Stomach (tissue), 4 donors: ENCODE results near the gene GULP1.

Experiments used
- POLR2A ChIP-seq, 4 donors: fragments of 450-650 bp; IDR thresholded peaks; one replicate each; pipeline ENCODE4 v1.6.1; 2016; ENCODE audit warnings: antibody characterized with exemption in 4 of 4, control low read depth in 2 of 4, mild to moderate bottlenecking in 1 of 4, moderate library complexity in 1 of 4
- TF ChIP-seq, protein P1 (sequence below), 7 experiments: fragments of 450-650 bp in 4 of 7; fragments of 200-600 bp in 3 of 7; sonication (generic) in 3 of 7; IDR thresholded peaks; one replicate each; pipeline ENCODE4 v1.5.1; 2016 to 2019; ENCODE audit warnings: antibody characterized with exemption in 7 of 7, control low read depth in 2 of 7, mild to moderate bottlenecking in 1 of 7

DNA sequence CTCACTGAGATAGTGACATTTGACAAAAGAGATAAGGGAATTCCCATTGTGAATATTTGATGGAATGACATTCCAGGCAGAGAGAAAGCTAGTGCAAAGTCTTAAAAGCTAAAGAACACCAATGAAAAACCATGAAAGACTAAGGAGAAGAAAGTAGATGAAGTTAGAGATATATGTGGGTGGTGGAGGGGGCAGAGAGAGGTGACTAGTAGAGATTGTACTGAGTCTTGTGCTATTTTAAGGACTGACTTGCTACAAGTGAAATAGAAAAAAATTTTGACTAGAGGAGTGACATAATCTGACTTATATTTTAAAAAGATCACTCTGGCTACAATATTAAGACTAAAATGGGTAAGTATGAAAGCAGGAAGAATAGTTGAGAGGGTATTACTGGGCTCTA lies 35.3 kb upstream of the GULP1 start:
- no peak for TF ChIP-seq POLR2A (IDR thresholded peaks at IDR 0.05)
- TF ChIP-seq, protein P1, sequence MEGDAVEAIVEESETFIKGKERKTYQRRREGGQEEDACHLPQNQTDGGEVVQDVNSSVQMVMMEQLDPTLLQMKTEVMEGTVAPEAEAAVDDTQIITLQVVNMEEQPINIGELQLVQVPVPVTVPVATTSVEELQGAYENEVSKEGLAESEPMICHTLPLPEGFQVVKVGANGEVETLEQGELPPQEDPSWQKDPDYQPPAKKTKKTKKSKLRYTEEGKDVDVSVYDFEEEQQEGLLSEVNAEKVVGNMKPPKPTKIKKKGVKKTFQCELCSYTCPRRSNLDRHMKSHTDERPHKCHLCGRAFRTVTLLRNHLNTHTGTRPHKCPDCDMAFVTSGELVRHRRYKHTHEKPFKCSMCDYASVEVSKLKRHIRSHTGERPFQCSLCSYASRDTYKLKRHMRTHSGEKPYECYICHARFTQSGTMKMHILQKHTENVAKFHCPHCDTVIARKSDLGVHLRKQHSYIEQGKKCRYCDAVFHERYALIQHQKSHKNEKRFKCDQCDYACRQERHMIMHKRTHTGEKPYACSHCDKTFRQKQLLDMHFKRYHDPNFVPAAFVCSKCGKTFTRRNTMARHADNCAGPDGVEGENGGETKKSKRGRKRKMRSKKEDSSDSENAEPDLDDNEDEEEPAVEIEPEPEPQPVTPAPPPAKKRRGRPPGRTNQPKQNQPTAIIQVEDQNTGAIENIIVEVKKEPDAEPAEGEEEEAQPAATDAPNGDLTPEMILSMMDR (IDR thresholded peaks at IDR 0.05): no peak
